Mesothelial cell of epicardium (in vitro differentiated cells): Measurements from ENCODE around the gene MEIS2. TPM values are rescaled to one million over a fixed set of nuclear protein-coding genes. Genes with fewer than 3 reads are reported as not detected.

Source experiments
- DNase-seq, 2 experiments: peaks; one replicate each; pipeline ENCODE4 v3.0.0; 2021; ENCODE audit warnings: low spot score in 2 of 2; ENCODE audit not compliant: unreplicated experiment in 2 of 2
- H3K27ac Mint-ChIP-seq: 2 replicates; pipeline ENCODE4 v1.8.0; 2021; ENCODE audit warnings: mixed read lengths
- H3K27me3 Mint-ChIP-seq: 2 replicates; pipeline ENCODE4 v1.8.0; 2021; ENCODE audit warnings: low read depth, mixed read lengths
- H3K36me3 Mint-ChIP-seq: 2 replicates; pipeline ENCODE4 v1.8.0; 2021; ENCODE audit warnings: mixed read lengths
- H3K4me1 Mint-ChIP-seq: 2 replicates; pipeline ENCODE4 v1.8.0; 2021; ENCODE audit warnings: mixed read lengths
- H3K4me3 Mint-ChIP-seq: 2 replicates; pipeline ENCODE4 v1.8.0; 2021; ENCODE audit warnings: mild to moderate bottlenecking, moderate library complexity, mixed read lengths
- H3K9me3 Mint-ChIP-seq: 2 replicates; pipeline ENCODE4 v1.8.0; 2021; ENCODE audit warnings: mixed read lengths
- CTCF ChIP-seq: fragments of 200-600 bp; sonication (generic); IDR thresholded peaks from one replicate; pipeline ENCODE4 v1.5.0; 2021; ENCODE audit warnings: antibody characterized with exemption; ENCODE audit not compliant: unreplicated experiment
- total RNA-seq: library from RNA; stranded (reverse); gene quantifications from 3 replicates; pipeline ENCODE4 v1.2.1, GENCODE V29; 2021

The MEIS2 gene
- total RNA-seq, 1 donor from 2014 or later, result 397 TPM

DNA sequence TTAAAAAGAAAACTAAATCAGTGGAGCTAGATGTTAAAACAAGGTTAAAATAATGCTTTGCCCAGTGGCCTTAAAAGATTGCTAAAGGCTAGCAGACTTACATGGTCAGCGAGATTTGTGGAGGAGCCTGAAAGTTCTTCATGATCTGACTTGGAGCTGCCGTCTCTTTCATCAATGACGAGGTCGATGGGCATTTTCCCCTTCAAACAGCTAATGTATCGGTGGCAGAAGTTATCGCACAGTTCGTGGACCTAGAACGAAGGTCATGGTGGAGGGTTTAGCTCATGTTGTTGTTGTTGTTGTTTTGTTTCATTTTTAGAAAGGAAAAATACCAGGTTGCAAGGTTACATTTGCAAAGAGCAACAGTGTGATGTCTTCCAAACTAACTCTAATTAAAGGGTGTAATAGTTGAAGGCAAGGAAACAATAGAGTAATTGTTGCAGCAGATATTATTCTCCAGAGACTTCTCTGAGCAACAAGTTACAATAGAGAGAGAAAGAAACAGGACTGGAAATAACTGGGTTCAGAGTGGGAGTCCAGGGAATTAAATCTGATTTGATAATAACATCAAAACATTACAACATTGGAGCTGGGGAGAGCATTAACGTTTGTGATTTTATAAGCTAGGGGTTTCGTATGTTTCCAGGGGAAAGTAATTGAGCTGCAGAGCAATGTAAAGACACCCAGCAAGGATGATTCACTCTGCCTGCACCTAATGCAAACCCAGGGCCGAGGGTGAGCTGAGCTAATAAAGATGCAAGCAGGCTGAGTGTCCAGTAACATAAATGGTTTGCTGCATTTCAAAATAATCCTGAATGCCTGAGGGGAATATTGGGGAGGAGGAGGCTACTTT lies 6.6 kb downstream of the MEIS2 start:
- H3K27ac Mint-ChIP-seq, result peak overlapping the region; percentile 100

GRCh38 chr15:37090543-37091175 lies 9.7 kb downstream of the MEIS2 start:
- H3K36me3 Mint-ChIP-seq, result peaks cover 53% of the 10 kb centered on the region
- no peaks in the 10 kb centered on the region for H3K27me3 Mint-ChIP-seq
- H3K9me3 Mint-ChIP-seq, result no peaks in the 10 kb centered on the region
- DNase-seq, result no peak
- TF ChIP-seq CTCF, result no peak
- H3K27ac Mint-ChIP-seq, result peak overlapping the region; percentile 88
- H3K4me3 Mint-ChIP-seq, result peak overlapping the region; percentile 41
- peaks cover 84% of the 10 kb centered on the region for H3K4me1 Mint-ChIP-seq

More for the DNA sequence above, 6.6 kb downstream of the MEIS2 start:
- peaks cover 55% of the 10 kb centered on the region for H3K4me1 Mint-ChIP-seq
- H3K27me3 Mint-ChIP-seq, result no peaks in the 10 kb centered on the region
- peaks cover 58% of the 10 kb centered on the region for H3K36me3 Mint-ChIP-seq
- no peak for DNase-seq
- peak overlapping the region; percentile 98 for H3K4me3 Mint-ChIP-seq
- no peaks in the 10 kb centered on the region for H3K9me3 Mint-ChIP-seq
- no peak for TF ChIP-seq CTCF

- peaks cover 48% of the 10 kb centered on the region for H3K36me3 Mint-ChIP-seq
- H3K4me1 Mint-ChIP-seq, result peaks cover 86% of the 10 kb centered on the region
- peak overlapping the region; percentile 71 for H3K27ac Mint-ChIP-seq
- DNase-seq, result no peak
- no peaks in the 10 kb centered on the region for H3K27me3 Mint-ChIP-seq
- H3K4me3 Mint-ChIP-seq, result peak overlapping the region; percentile 7
- no peaks in the 10 kb centered on the region for H3K9me3 Mint-ChIP-seq
- TF ChIP-seq CTCF, result no peak
Measured at GRCh38 chr15:37088436-37088835, 11.9 kb downstream of the MEIS2 start.

GRCh38 chr15:37087131-37087588 lies 13.2 kb downstream of the MEIS2 start:
- H3K27ac Mint-ChIP-seq, result peak overlapping the region; percentile 75
- H3K36me3 Mint-ChIP-seq, result peaks cover 45% of the 10 kb centered on the region
- no peak for TF ChIP-seq CTCF
- H3K9me3 Mint-ChIP-seq, result no peaks in the 10 kb centered on the region
- peaks cover 84% of the 10 kb centered on the region for H3K4me1 Mint-ChIP-seq
- H3K27me3 Mint-ChIP-seq, result no peaks in the 10 kb centered on the region
- no peak overlapping the region for H3K4me3 Mint-ChIP-seq
- no peak for DNase-seq

- Mint-ChIP-seq H3K4me1 (peaks cover 84% of the 10 kb centered on the region), H3K36me3 (peaks cover 46% of the 10 kb centered on the region), H3K4me3 (no peak overlapping the region), H3K9me3 (no peaks in the 10 kb centered on the region), H3K27ac (peak overlapping the region; percentile 75), H3K27me3 (no peaks in the 10 kb centered on the region)
- no peak for DNase-seq
- TF ChIP-seq CTCF, result no peak
Measured at GRCh38 chr15:37086521-37086920, 13.8 kb downstream of the MEIS2 start.
